Endothelial cell (in vitro differentiated cells): Measurements from ENCODE around the gene VPS54. TPM values are rescaled to one million over a fixed set of nuclear protein-coding genes. Genes with fewer than 3 reads are reported as not detected.

Source experiments
- DNase-seq: peaks from one replicate; pipeline ENCODE4 v3.0.0; 2021; ENCODE audit warnings: low spot score
- H3K27ac Mint-ChIP-seq: one replicate; pipeline ENCODE4 v1.8.0; 2021; ENCODE audit warnings: mixed read lengths, inconsistent platforms; ENCODE audit not compliant: unreplicated experiment
- H3K27me3 Mint-ChIP-seq: one replicate; pipeline ENCODE4 v1.8.0; 2021; ENCODE audit warnings: mild to moderate bottlenecking, moderate library complexity, mixed read lengths, inconsistent platforms; ENCODE audit not compliant: unreplicated experiment
- H3K36me3 Mint-ChIP-seq: one replicate; pipeline ENCODE4 v1.8.0; 2021; ENCODE audit warnings: mild to moderate bottlenecking, low read depth, mixed read lengths, inconsistent platforms; ENCODE audit not compliant: unreplicated experiment
- H3K4me1 Mint-ChIP-seq: one replicate; pipeline ENCODE4 v1.8.0; 2021; ENCODE audit warnings: mild to moderate bottlenecking, mixed read lengths, inconsistent platforms; ENCODE audit not compliant: unreplicated experiment
- H3K4me3 Mint-ChIP-seq: one replicate; pipeline ENCODE4 v1.8.0; 2021; ENCODE audit warnings: mild to moderate bottlenecking, mixed read lengths, inconsistent platforms; ENCODE audit not compliant: unreplicated experiment
- H3K9me3 Mint-ChIP-seq: one replicate; pipeline ENCODE4 v1.8.0; 2021; ENCODE audit warnings: mixed read lengths, inconsistent platforms; ENCODE audit not compliant: unreplicated experiment
- CTCF ChIP-seq: fragments of 200-600 bp; sonication (generic); IDR thresholded peaks from one replicate; pipeline ENCODE4 v1.5.0; 2021; ENCODE audit warnings: antibody characterized with exemption; ENCODE audit not compliant: unreplicated experiment
- total RNA-seq: library from RNA; stranded (reverse); fragmentation: NEBNext Ultra II Directional; extraction: Animal tissue kit (Norgen Biotek cat#: 25700); gene quantifications from one replicate; pipeline ENCODE4 v1.2.1, GENCODE V29; 2021; ENCODE audit not compliant: unreplicated experiment

The VPS54 gene
- total RNA-seq, 1 donor from 2014 or later, result 13.6 TPM

- no peak overlapping the region for H3K27ac Mint-ChIP-seq
- H3K4me3 Mint-ChIP-seq, result no peak overlapping the region
Observed at GRCh38 chr2:64035072-64035942, 16.1 kb upstream of the VPS54 start.

GRCh38 chr2:64029116-64029665 lies 10.0 kb upstream of the VPS54 start:
- no peak for DNase-seq
- no peaks in the 10 kb centered on the region for H3K36me3 Mint-ChIP-seq
- no peak for TF ChIP-seq CTCF
- H3K27ac Mint-ChIP-seq, result no peak overlapping the region
- H3K4me3 Mint-ChIP-seq, result no peak overlapping the region
- no peaks in the 10 kb centered on the region for H3K4me1 Mint-ChIP-seq
- peaks cover 2% of the 10 kb centered on the region for H3K27me3 Mint-ChIP-seq
- no peaks in the 10 kb centered on the region for H3K9me3 Mint-ChIP-seq

More at GRCh38 chr2:64035072-64035942, 16.1 kb upstream of the VPS54 start:
- peaks cover 10% of the 10 kb centered on the region for H3K4me1 Mint-ChIP-seq
- no peaks in the 10 kb centered on the region for H3K9me3 Mint-ChIP-seq
- no peaks in the 10 kb centered on the region for H3K27me3 Mint-ChIP-seq
- H3K36me3 Mint-ChIP-seq, result no peaks in the 10 kb centered on the region
- no peak for TF ChIP-seq CTCF
- DNase-seq, result no peak

- Mint-ChIP-seq H3K36me3 (no peaks in the 10 kb centered on the region), H3K27ac (no peak overlapping the region), H3K4me1 (peaks cover 3% of the 10 kb centered on the region), H3K9me3 (no peaks in the 10 kb centered on the region), H3K4me3 (no peak overlapping the region), H3K27me3 (peaks cover 2% of the 10 kb centered on the region)
- DNase-seq, result no peak
- TF ChIP-seq CTCF, result no peak
Observed at GRCh38 chr2:64025741-64026140, 6.5 kb upstream of the VPS54 start.

DNA sequence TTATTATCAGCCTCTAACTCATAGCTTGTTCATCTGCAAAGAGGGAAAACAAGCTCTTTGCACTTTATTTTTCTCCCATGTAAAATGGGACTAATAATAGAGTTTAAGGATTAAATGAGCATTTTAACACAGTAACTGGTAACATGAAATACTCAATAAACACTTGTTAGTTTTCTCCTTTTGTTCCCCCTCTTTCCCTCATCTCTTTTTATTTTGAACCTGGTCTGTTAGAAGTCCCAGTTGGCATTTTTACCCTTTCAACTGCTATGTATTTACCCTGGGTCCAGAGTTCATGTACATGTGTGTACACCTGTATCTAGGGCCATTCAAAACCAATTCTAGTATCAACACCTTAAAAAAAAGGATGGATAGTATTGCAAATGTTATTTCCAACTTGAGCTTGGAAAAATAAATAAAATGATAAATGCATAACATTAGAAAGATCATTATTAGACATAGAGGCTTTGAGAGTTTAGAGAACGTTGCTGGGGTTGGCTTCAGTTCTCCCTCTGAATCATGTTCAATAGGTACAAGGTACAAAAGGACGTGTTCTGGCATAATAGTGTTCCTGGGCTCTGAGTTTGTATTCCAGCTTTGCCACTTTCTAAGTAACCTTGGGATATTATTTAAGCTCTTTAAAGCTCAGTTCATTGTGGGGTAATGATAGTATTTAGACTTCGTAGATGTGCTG lies 5.2 kb upstream of the VPS54 start:
- TF ChIP-seq CTCF, result no peak
- Mint-ChIP-seq H3K27ac (no peak overlapping the region), H3K27me3 (peaks cover 8% of the 10 kb centered on the region), H3K4me3 (no peak overlapping the region), H3K36me3 (peaks cover 5% of the 10 kb centered on the region), H3K4me1 (peaks cover 13% of the 10 kb centered on the region), H3K9me3 (no peaks in the 10 kb centered on the region)
- DNase-seq, result no peak
